SK-N-MC (cell line): ENCODE measurements around the gene TCF7L2.

Experiments
- DNase-seq: peaks from one replicate; pipeline ENCODE4 v3.0.0-alpha.2; 2011; ENCODE audit warnings: low read depth, low spot score
- H3K27ac ChIP-seq: fragments of 200-600 bp; sonication (generic); 2 replicates; pipeline ENCODE4 v1.5.1; 2016; ENCODE audit warnings: mixed run types
- H3K36me3 ChIP-seq: fragments of 200-600 bp; sonication (generic); 2 replicates; pipeline ENCODE4 v1.6.1; 2017; ENCODE audit warnings: antibody characterized with exemption, low read length, mixed read lengths; ENCODE audit not compliant: insufficient read depth
- H3K4me3 ChIP-seq: fragments of 200-600 bp; sonication (generic); 2 replicates; pipeline ENCODE4 v1.5.1; 2016
- H3K9ac ChIP-seq: fragments of 200-600 bp; sonication (generic); 2 replicates; pipeline ENCODE4 v1.8.0; 2017; ENCODE audit warnings: mixed run types, mixed read lengths; ENCODE audit not compliant: insufficient read length
- H3K9me3 ChIP-seq: fragments of 200-600 bp; sonication (generic); 2 replicates; pipeline ENCODE4 v1.6.1; 2017; ENCODE audit warnings: low read depth, mild to moderate bottlenecking, antibody characterized with exemption, low read length, moderate library complexity, mixed read lengths
- EZH2 ChIP-seq: fragments of 200-600 bp; sonication (generic); IDR thresholded peaks from one replicate; pipeline ENCODE4 v1.6.1; 2017; ENCODE audit warnings: antibody characterized with exemption
- FOXP2 ChIP-seq: optimal IDR thresholded peaks from 2 replicates; pipeline ENCODE3; 2011; ENCODE audit warnings: mild to moderate bottlenecking, moderate library complexity; ENCODE audit not compliant: insufficient read depth; ENCODE audit errors: extremely low read length, control extremely low read depth
- POLR2AphosphoS5 ChIP-seq: IDR thresholded peaks from 2 replicates; pipeline ENCODE4 v1.6.1; 2012; ENCODE audit warnings: mild to moderate bottlenecking, low read depth, low read length, borderline replicate concordance

TCF7L2 gene

DNA sequence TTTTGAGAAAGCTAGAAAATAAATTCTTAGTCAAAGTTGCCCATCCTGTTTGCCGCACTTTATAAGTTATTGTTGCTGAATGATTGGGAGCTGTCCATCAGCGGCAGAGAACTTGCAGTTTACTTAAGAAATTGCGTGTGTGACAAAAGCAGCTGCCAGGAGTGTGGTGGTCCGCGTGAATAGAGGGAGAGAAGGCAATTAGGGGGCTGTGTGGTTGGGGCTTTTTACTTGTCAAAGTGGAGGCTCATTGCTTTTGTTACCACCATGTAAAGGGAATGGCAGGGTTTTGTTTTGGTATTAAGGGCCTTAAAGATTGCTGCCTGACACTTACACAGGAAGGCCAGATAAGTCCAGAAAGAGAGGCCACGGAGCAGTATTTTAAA, 177.8 kb downstream of the TCF7L2 start:
- no peaks in the 10 kb centered on the region for H3K36me3 ChIP-seq
- TF ChIP-seq POLR2AphosphoS5 (no peak), FOXP2 (no peak), EZH2 (no peak)
- DNase-seq = no peak
- H3K9ac ChIP-seq = no peak overlapping the region
- no peak overlapping the region for H3K27ac ChIP-seq
- no peaks in the 10 kb centered on the region for H3K9me3 ChIP-seq
- no peak overlapping the region for H3K4me3 ChIP-seq

- Histone ChIP-seq H3K9ac (no peak overlapping the region), H3K4me3 (no peak overlapping the region), H3K9me3 (no peaks in the 10 kb centered on the region), H3K27ac (no peak overlapping the region), H3K36me3 (no peaks in the 10 kb centered on the region)
- TF ChIP-seq POLR2AphosphoS5 = no peak
- DNase-seq = no peak
These were observed 178.5 kb downstream of the TCF7L2 start for GRCh38 chr10:113128450-113129070.

DNA sequence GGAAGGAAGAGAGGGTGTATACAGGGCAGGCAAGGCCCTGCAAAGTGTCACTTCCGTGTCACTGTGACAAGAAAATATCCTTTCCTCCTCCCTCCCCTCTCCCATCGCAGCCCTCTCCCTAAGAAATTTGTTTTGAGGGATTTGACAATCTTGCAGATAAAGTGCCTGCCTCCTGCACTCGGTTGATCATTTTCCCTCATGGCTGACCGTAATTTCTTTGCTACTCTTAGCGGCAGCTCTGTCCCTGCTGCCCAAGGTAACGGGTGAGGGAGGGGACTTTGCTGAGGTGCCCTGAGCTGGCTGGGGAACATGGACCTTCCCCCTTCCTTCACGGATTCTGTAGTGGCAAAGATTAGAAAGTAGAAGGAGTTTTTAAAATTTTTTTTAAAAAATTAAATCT, 179.1 kb downstream of the TCF7L2 start:
- no peak for TF ChIP-seq POLR2AphosphoS5
- TF ChIP-seq EZH2 = no peak
- no peak for TF ChIP-seq FOXP2
- Histone ChIP-seq H3K27ac (no peak overlapping the region), H3K4me3 (no peak overlapping the region), H3K9me3 (no peaks in the 10 kb centered on the region), H3K9ac (no peak overlapping the region), H3K36me3 (no peaks in the 10 kb centered on the region)
- DNase-seq = no peak

DNA sequence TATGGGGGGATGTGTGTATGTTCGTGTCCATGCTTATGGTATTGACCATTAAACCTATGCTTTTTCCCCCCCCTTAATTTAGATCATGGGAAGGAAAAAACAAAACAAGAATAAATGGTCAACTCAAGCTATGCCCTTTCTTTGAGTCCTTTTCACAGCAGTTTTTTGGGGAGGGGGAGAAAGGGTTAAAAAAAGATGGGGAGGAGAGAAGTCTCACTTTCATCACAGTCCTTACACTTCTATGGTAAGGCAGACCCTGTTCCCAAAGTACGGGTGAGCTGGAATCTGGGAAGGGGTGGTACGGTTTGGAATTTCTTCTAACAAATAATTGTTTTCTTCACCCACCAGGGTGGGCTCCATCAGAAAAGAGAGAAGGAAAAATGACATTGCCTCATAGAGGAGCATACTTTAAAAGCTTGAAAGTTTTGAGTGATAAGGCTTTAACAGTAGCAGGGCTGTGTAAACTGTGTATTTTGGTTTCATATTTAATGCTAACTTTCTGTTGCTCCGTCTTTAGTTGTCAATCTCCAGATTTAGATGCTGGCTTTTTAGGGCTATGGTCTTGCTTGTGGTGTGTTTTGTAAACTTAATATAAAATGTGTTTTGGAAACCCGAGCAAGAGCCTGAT, 180.1 kb downstream of the TCF7L2 start:
- H3K4me3 ChIP-seq = no peak overlapping the region
- no peaks in the 10 kb centered on the region for H3K36me3 ChIP-seq
- H3K9ac ChIP-seq = no peak overlapping the region
- TF ChIP-seq EZH2 = no peak
- TF ChIP-seq POLR2AphosphoS5 = no peak
- TF ChIP-seq FOXP2 = no peak
- H3K9me3 ChIP-seq = no peaks in the 10 kb centered on the region
- no peak for DNase-seq
- H3K27ac ChIP-seq = no peak overlapping the region

DNA sequence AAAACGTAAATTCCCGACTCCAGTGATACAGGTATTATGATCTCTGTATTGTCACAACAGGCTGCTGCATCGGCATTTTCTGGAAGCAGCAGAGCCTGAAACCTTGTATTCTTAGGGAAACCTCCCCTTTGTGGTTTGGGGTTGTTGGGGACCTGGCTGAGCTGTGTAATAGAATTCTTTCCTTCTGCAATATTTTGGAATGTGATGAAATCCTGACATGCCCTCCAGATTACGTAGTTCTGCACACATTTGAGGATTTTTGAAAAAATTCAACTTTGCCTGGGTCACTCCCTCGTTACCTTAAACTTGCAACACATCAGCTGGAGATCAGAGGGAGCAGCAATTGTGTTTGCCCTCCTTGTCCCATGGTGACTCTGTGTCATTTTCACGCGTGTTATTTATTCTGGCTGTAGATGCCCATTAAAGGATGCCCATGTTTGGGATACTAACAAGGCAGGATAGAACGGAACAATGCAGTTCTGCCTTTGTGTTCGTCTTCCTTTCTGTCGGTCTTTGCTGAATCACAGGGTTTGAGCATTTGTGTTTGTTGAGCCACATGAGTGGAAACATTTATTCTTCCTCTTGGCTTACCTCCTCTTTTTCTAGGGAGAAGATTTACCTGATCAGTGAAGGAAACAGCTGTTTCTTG, 181.7 kb downstream of the TCF7L2 start:
- DNase-seq = no peak
- no peaks in the 10 kb centered on the region for H3K36me3 ChIP-seq
- no peak for TF ChIP-seq EZH2
- no peak for TF ChIP-seq POLR2AphosphoS5
- TF ChIP-seq FOXP2 = no peak
- H3K4me3 ChIP-seq = no peak overlapping the region
- no peaks in the 10 kb centered on the region for H3K9me3 ChIP-seq
- H3K9ac ChIP-seq = no peak overlapping the region
- H3K27ac ChIP-seq = no peak overlapping the region

DNA sequence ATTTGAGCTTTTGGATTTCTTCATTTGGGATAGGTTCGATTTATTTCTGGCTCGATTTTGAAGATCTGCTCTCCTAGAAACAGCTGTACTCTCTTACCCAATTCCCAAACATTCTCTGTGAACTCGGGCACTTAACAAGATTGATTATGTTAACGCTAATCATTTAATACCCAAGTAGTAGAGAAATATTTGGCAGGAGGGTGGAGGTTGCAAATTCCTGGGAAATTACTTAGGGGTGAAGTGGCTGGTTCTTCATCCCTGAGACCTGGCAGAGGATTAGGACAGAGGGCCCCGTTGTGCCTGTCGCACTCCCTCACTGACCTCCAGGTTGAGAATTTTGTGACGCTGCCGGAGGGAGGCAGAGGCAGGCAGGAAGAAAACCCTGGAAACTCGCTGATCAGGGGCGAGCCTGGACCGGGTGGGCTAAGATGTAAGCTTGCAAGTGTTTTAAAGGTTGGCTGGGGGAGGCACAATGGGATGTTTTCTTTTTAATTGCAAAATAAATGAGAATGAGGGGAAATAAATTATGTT, 182.6 kb downstream of the TCF7L2 start:
- H3K27ac ChIP-seq = no peak overlapping the region
- no peak for DNase-seq
- H3K36me3 ChIP-seq = no peaks in the 10 kb centered on the region
- H3K9ac ChIP-seq = no peak overlapping the region
- TF ChIP-seq POLR2AphosphoS5 (no peak), EZH2 (no peak), FOXP2 (no peak)
- no peak overlapping the region for H3K4me3 ChIP-seq
- H3K9me3 ChIP-seq = no peaks in the 10 kb centered on the region

DNA sequence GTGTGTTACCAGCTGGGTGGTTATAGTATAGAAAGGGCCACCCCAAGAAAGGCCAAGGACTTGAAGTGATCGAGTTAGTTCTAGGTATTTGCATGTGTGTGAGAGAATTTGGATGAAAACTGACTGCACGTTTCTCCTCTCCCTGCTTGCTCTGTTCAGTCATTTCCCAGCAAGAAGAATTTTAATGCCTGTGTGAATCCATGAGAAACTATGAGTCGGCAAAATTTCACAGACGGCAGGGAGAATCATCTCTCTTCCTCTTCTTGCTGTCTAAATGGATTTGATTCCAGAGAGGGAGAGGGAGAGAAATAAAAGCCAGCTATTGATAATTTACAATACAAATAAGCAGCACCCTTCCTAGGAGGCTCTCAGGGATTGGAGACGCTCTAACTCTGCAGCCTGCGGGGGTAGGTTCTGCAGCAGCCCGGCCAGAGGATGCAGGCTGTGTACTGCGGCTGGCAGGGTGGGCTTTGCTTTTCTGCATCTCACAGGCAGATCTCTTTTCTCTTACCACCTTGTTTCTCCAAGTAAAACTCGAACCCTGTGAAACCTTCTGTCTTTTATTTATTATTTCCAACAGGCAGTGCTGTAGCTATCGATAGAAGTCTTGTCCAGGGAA, 183.6 kb downstream of the TCF7L2 start:
- no peak overlapping the region for H3K27ac ChIP-seq
- H3K9ac ChIP-seq = no peak overlapping the region
- H3K9me3 ChIP-seq = no peaks in the 10 kb centered on the region
- H3K36me3 ChIP-seq = no peaks in the 10 kb centered on the region
- TF ChIP-seq POLR2AphosphoS5 (no peak), EZH2 (no peak), FOXP2 (no peak)
- no peak for DNase-seq
- H3K4me3 ChIP-seq = no peak overlapping the region

GRCh38 chr10:113135025-113135424, 185.0 kb downstream of the TCF7L2 start:
- H3K9me3 ChIP-seq = no peaks in the 10 kb centered on the region
- no peak overlapping the region for H3K9ac ChIP-seq
- H3K4me3 ChIP-seq = no peak overlapping the region
- no peaks in the 10 kb centered on the region for H3K36me3 ChIP-seq
- no peak overlapping the region for H3K27ac ChIP-seq
- TF ChIP-seq FOXP2 = no peak
- no peak for DNase-seq

- Histone ChIP-seq H3K9ac (no peak overlapping the region), H3K27ac (no peak overlapping the region), H3K4me3 (no peak overlapping the region), H3K9me3 (no peaks in the 10 kb centered on the region), H3K36me3 (no peaks in the 10 kb centered on the region)
- no peak for DNase-seq
- TF ChIP-seq POLR2AphosphoS5 = no peak
- no peak for TF ChIP-seq FOXP2
- no peak for TF ChIP-seq EZH2
These were observed 188.1 kb downstream of the TCF7L2 start for GRCh38 chr10:113137941-113138685.
